Measurements from ENCODE around the gene SPRED1.

The SPRED1 gene

GRCh38 chr15:38252481-38253350 is at the start of gene SPRED1:
Gene SPRED1, plus strand, starts transcription at chr15:38252836. Its CDS starts 350 bp downstream, at chr15:38253186.
- peak; percentile 64 for DNase-seq

DNA sequence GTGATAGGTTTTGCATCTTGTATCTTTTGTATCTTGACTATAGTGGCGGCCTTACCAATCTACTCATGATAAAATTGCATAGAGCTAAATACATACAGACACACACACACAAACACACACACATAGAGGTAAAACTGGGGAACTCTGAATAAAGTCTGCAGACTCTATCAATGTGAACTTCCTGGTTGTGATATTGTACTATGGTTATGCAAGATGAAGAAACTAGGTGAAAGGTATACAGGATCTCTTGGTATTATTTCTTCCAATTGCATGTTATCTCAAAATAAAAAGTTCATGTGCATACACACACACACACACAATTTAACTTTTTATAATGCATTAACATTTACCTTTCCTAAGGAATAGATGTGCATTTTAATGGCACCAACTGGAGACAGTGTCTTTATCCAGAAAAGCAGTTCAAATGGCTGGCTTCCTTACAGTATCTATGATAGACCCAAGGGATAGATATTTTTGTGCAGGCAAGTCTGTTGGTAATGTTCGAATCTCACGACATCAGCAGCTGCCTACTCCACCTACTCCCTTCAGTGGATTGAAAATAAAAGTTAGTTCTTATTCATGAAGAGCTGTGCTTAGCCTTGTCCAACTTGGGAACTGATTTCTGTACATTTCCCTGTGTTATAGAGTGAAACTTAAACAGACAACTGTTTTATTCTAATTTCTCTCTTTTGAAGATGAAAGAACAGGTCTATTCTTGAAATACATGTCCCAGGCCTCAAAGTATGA is 46.9 kb upstream of the SPRED1 start:
- no peak for DNase-seq

DNA sequence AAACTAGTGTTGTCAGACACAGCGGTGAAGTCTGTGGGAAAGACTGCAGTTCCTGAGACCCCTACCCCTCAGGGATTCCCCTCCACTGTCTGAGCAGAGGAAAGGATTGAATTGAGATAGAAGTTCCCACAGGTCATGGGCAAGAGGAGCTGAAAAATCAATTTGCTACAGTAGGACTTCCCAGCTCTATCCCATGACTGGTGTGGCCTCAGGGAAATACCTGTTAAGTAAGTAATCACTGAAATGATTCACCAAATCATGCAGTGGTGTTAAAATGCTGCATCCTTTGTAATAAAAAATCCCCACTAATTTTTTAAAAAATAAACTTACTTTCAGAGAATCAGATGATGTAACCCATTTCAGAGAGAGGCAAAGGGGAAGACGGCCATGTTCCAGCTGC is 45.0 kb upstream of the SPRED1 start:
- DNase-seq, result no peak

DNA sequence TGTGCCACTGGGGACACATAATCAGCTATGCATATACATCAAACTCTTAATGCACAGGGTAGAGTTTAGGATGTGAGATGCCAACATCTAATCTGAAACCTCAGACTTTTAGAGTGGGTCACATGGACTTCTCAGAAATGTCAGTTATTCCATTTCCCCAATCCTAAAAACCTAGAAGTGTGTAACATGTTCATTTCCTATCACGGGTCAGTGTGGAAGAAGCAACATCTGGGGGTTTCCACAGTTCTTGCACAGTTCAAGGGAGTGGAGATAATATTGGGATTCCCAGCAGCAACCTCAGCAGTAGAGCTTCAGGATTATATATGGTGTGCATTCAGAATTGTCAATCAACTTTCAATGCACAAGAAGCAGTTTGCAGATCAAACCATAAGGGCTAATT is 44.4 kb upstream of the SPRED1 start:
- no peak for DNase-seq

- DNase-seq, result no peak
These were observed 43.9 kb upstream of the SPRED1 start for GRCh38 chr15:38208779-38209178.

- no peak for DNase-seq
These were observed 41.4 kb upstream of the SPRED1 start for GRCh38 chr15:38211249-38211648.

GRCh38 chr15:38211811-38212210 is 40.8 kb upstream of the SPRED1 start:
- DNase-seq, result no peak

DNA sequence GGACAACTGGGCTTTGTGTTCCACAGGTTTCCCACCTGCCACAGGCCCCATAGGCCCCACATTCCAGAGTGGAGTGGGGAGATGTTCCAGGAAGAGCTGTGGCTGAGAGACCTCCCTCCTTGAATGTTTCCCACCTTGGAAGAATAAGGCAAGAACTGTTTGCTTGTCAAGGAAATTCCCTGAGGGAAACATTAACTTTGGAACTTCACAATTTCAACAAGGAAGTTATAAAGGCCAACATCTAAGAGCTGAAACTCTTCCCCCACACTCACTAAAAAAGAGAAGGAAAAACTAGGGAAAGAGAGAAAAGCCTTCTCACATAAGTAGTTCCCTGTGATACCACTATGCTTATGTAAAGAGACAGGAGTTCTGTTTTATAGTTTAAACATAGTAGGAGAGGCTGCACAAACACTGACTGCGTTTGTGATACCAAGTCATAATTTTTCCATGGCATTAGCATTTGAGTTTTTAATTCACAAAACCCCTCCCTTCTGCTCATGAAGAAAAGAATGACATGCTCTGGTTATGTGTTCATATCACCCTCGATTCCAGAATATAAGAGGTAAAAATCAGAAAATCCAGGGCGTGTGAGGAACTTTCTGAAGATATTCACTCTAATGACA is 39.8 kb upstream of the SPRED1 start:
- DNase-seq, result no peak

DNA sequence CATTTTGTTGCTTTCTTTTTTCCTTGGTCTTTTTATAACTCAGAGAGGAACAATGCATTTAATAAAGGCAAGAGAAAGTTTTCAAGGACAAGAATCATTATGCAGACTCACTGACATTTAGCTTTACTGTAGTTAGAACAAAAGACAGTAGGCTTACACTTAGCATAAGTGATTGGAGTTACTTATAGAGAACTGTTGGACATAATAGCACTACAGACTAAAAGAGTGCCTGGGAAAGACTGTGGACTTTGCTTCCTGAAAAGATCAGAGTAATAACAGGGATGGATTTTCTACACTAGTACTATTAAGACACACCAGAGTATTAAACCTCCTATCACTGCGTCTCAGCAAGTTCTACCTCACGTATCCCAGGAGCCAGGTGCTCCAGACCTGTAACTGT is 39.3 kb upstream of the SPRED1 start:
- no peak for DNase-seq

GRCh38 chr15:38215707-38216106 is 36.9 kb upstream of the SPRED1 start:
- DNase-seq, result no peak

GRCh38 chr15:38216763-38217162 is 35.9 kb upstream of the SPRED1 start:
- no peak for DNase-seq

GRCh38 chr15:38217191-38217595 is 35.4 kb upstream of the SPRED1 start:
- no peak for DNase-seq

GRCh38 chr15:38217788-38218609 is 34.6 kb upstream of the SPRED1 start:
- DNase-seq, result no peak

- no peak for DNase-seq
These were observed 31.9 kb upstream of the SPRED1 start for GRCh38 chr15:38220606-38221273.

DNA sequence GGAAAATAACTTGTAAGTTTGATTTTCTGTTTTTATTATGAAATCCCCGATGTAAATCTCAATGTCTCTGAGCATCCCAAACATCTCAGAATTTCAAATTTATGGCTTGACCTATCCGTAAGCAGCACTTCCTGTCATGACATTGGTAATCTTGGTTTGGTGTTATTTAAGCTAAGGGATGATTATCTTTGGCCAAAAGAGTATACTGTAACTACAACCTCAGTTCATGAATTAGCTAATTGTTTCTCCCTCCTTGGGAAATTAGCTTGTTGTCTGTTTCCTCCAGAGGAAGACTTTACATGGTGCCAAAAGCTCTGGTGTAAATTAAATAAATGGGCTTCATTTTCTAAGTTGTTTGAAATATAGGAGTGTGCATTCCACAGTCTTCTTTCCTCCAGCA is 28.1 kb upstream of the SPRED1 start:
- no peak for DNase-seq

- no peak for DNase-seq
These were observed 27.3 kb upstream of the SPRED1 start for GRCh38 chr15:38225381-38225780.

DNA sequence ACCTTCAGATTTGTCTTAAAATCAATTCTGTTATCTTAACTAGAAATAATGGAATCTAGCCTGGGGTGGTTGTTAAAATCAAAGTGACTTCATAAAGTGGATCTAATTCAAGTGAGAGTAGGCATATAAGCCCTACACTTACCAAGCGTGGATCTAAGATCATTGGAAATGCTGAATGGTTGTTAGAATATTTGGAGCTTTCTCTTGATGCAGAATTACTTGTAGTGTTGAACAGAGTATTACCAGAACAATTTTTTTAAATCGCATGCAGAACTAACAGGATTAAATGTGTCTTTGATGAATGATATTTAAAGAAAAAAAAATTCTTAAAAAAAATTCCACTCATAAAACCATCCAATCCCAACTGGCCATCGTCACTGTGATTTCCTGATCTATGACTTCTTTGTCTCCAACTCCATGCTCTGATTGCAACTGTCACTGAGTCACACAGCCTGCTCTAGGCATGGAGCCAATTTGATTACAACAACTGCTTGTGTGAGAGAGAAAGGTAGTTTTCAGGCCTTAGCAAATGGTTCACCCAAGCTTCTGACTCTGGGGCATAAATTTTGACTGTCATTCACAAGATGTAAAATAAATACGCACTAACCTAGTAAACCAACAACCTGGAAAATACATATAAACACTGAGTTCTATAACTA is 25.9 kb upstream of the SPRED1 start:
- no peak for DNase-seq

DNA sequence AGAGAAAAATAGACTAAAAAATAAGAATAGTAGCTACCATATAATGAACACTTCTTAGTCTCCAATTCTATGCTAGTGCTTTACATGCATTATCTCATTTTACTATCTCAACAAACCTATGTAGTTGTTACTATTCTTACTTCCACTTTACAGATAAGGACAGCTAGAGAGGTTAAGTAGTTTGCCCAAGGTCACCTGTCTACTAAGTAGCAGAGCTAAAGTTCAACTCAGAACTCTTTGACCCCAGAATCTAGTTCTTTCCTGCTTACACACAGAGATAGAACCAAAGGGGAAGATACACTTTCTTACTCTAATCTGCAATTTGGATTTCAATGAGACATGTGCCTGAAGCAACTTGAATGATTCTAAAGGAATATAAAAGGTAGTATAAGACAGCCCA is 24.7 kb upstream of the SPRED1 start:
- no peak for DNase-seq

DNA sequence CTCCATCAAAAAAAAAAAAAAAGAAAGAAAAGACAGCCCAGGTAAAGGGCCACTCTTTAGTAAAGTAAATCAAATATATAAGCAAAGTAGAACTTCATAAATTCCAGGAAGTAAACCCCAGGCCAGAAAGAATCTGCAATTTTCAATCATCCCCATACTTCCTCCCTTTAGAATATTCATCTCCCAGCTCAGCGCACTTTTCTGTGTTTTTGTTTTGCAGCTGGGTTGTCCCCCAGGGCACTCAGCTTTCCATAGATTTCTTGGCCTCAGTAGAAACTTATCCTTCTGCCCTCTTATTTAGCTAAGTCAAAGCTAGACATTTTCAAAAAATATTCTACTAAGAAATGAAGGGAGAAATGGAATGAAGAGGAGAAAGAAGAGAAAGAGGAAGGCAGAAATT is 24.0 kb upstream of the SPRED1 start:
- no peak for DNase-seq

- no peak for DNase-seq
These were observed 22.8 kb upstream of the SPRED1 start for GRCh38 chr15:38229705-38230310.

GRCh38 chr15:38231436-38231835 is 21.2 kb upstream of the SPRED1 start:
- no peak for DNase-seq
